H9 (cell line): ENCODE data around the gene ANKDD1A. TPM values are rescaled to one million over a fixed set of nuclear protein-coding genes. Genes with fewer than 3 reads are reported as not detected.

Source experiments
- DNase-seq: peaks from one replicate; pipeline ENCODE4 v3.0.0-alpha.2; 2017
- H2AFZ ChIP-seq: one replicate; pipeline ENCODE4 v1.6.1; 2013; ENCODE audit warnings: mild to moderate bottlenecking, low read length, control low read depth, moderate library complexity
- H2AK5ac ChIP-seq: 2 replicates; pipeline ENCODE4 v1.6.1; 2013; ENCODE audit warnings: low read length, control low read depth, mixed read lengths; ENCODE audit not compliant: insufficient read length
- H2BK120ac ChIP-seq: one replicate; pipeline ENCODE4 v1.6.1; 2013; ENCODE audit warnings: low read depth, mild to moderate bottlenecking, low read length, control low read depth, inconsistent platforms; ENCODE audit not compliant: poor library complexity, severe bottlenecking
- H2BK12ac ChIP-seq: 2 replicates; pipeline ENCODE4 v1.6.1; 2013; ENCODE audit warnings: low read length, control low read depth, mixed read lengths, low read depth; ENCODE audit not compliant: insufficient read length
- H2BK15ac ChIP-seq: 2 replicates; pipeline ENCODE4 v1.6.1; 2013; ENCODE audit warnings: low read depth, low read length, control low read depth
- H2BK20ac ChIP-seq: one replicate; pipeline ENCODE4 v1.6.1; 2013; ENCODE audit warnings: low read depth, mild to moderate bottlenecking, low read length, control low read depth, inconsistent platforms; ENCODE audit not compliant: poor library complexity, severe bottlenecking
- H2BK5ac ChIP-seq: 2 replicates; pipeline ENCODE4 v1.6.1; 2013; ENCODE audit warnings: low read length, control low read depth, mixed read lengths; ENCODE audit not compliant: insufficient read length
- H3K14ac ChIP-seq: 2 replicates; pipeline ENCODE4 v1.6.1; 2013; ENCODE audit warnings: low read length, control low read depth; ENCODE audit not compliant: insufficient read depth
- H3K18ac ChIP-seq: 2 replicates; pipeline ENCODE4 v1.6.1; 2013; ENCODE audit warnings: low read depth, mild to moderate bottlenecking, mixed read lengths, low read length, control low read depth; ENCODE audit not compliant: insufficient read length
- H3K23ac ChIP-seq: 2 replicates; pipeline ENCODE4 v1.6.1; 2013; ENCODE audit warnings: low read length, control low read depth, mixed read lengths, low read depth; ENCODE audit not compliant: insufficient read length
- H3K23me2 ChIP-seq: 2 replicates; pipeline ENCODE4 v1.6.1; 2013; ENCODE audit warnings: low read depth, mild to moderate bottlenecking, mixed read lengths, low read length, control low read depth; ENCODE audit not compliant: insufficient read length, poor library complexity, severe bottlenecking
- H3K27ac ChIP-seq: 2 replicates; pipeline ENCODE4 v1.5.1; 2013; ENCODE audit warnings: low read length, control low read depth, mixed read lengths, low read depth; ENCODE audit not compliant: insufficient read length
- H3K27me3 ChIP-seq: 2 replicates; pipeline ENCODE4 v1.6.1; 2013; ENCODE audit warnings: low read length, control low read depth, inconsistent platforms; ENCODE audit not compliant: insufficient read depth
- H3K4ac ChIP-seq: 2 replicates; pipeline ENCODE4 v1.6.1; 2013; ENCODE audit warnings: low read depth, mild to moderate bottlenecking, control low read depth, inconsistent platforms, low read length, moderate library complexity
- H3K4me1 ChIP-seq: 2 replicates; pipeline ENCODE4 v1.6.1; 2013; ENCODE audit warnings: low read length, control low read depth, inconsistent platforms; ENCODE audit not compliant: insufficient read depth
- H3K4me2 ChIP-seq: 2 replicates; pipeline ENCODE4 v1.6.1; 2013; ENCODE audit warnings: low read length, control low read depth, mixed read lengths; ENCODE audit not compliant: insufficient read length, insufficient read depth
- H3K56ac ChIP-seq: 2 replicates; pipeline ENCODE4 v1.6.1; 2013; ENCODE audit warnings: low read depth, mild to moderate bottlenecking, mixed read lengths, low read length, control low read depth; ENCODE audit not compliant: insufficient read length
- H3K79me1 ChIP-seq: 2 replicates; pipeline ENCODE4 v1.6.1; 2013; ENCODE audit warnings: low read depth, mild to moderate bottlenecking, moderate library complexity, low read length, control low read depth, inconsistent platforms; ENCODE audit not compliant: insufficient read depth, poor library complexity, severe bottlenecking
- H3K79me2 ChIP-seq: 2 replicates; pipeline ENCODE4 v1.6.1; 2013; ENCODE audit warnings: low read length, control low read depth, inconsistent platforms; ENCODE audit not compliant: insufficient read depth
- H3K9ac ChIP-seq: 2 replicates; pipeline ENCODE4 v1.6.1; 2013; ENCODE audit warnings: low read length, control low read depth, mixed read lengths; ENCODE audit not compliant: insufficient read length; ENCODE audit errors: extremely low read depth
- H3K9me3 ChIP-seq: one replicate; pipeline ENCODE4 v1.6.1; 2013; ENCODE audit warnings: low read depth, low read length, inconsistent platforms; ENCODE audit not compliant: control insufficient read depth
- H3T11ph ChIP-seq: one replicate; pipeline ENCODE4 v1.6.1; 2013; ENCODE audit warnings: mild to moderate bottlenecking, low read length, control low read depth, inconsistent platforms
- H4K20me1 ChIP-seq: one replicate; pipeline ENCODE4 v1.6.1; 2013; ENCODE audit not compliant: control insufficient read depth, insufficient read length, insufficient read depth
- H4K5ac ChIP-seq: 2 replicates; pipeline ENCODE4 v1.6.1; 2013; ENCODE audit warnings: low read depth, mild to moderate bottlenecking, mixed read lengths, low read length, control low read depth; ENCODE audit not compliant: insufficient read length
- H4K8ac ChIP-seq: replicated peaks from 2 replicates; pipeline ENCODE4 v1.6.1; 2013; ENCODE audit warnings: low read length, control low read depth, mixed read lengths, low read depth; ENCODE audit not compliant: insufficient read length
- H4K91ac ChIP-seq: 2 replicates; pipeline ENCODE4 v1.6.1; 2013; ENCODE audit warnings: low read depth, mild to moderate bottlenecking, moderate library complexity, mixed read lengths, low read length, control low read depth; ENCODE audit not compliant: insufficient read length
- H3K27ac Mint-ChIP-seq, 3 experiments: 2 replicates in 2 of 3; 3 replicates in 1 of 3; pipeline ENCODE4 v1.8.0; 2020 to 2021; ENCODE audit warnings: mixed read lengths in 3 of 3, mild to moderate bottlenecking in 1 of 3, moderate library complexity in 1 of 3
- H3K27me3 Mint-ChIP-seq: 2 replicates; pipeline ENCODE4 v1.8.0; 2021; ENCODE audit warnings: low read depth, mild to moderate bottlenecking, moderate library complexity, mixed read lengths
- H3K36me3 Mint-ChIP-seq, 3 experiments: 2 replicates in 2 of 3; 3 replicates in 1 of 3; pipeline ENCODE4 v1.8.0; 2020 to 2021; ENCODE audit warnings: low read depth in 3 of 3, mixed read lengths in 3 of 3; ENCODE audit not compliant: insufficient read depth in 1 of 3
- H3K4me1 Mint-ChIP-seq, 2 experiments: 2 replicates each; pipeline ENCODE4 v1.8.0; 2020; ENCODE audit warnings: mixed read lengths in 2 of 2
- H3K4me3 Mint-ChIP-seq, 2 experiments: 2 replicates in 1 of 2; 3 replicates in 1 of 2; pipeline ENCODE4 v1.8.0; 2020 to 2021; ENCODE audit warnings: mild to moderate bottlenecking in 2 of 2, mixed read lengths in 2 of 2, moderate library complexity in 1 of 2
- H3K9me3 Mint-ChIP-seq, 2 experiments: 2 replicates in 1 of 2; 3 replicates in 1 of 2; pipeline ENCODE4 v1.8.0; 2020; ENCODE audit warnings: mild to moderate bottlenecking in 2 of 2, mixed read lengths in 2 of 2, moderate library complexity in 1 of 2
- CTCF ChIP-seq: fragments of 200-600 bp; sonication (generic); conservative IDR thresholded peaks from 3 replicates; pipeline ENCODE4 v1.8.0; 2021; ENCODE audit warnings: antibody characterized with exemption, mild to moderate bottlenecking
- WGBS: extraction: QIAGEN DNeasy Blood & Tissue Kit; methylation state at CpG from one replicate; pipeline ENCODE4 v1.1.7; 2013; ENCODE audit warnings: missing lambda C conversion rate, low lambda C conversion rate, mixed read lengths; ENCODE audit not compliant: insufficient read length; ENCODE audit errors: extremely low coverage; 5-methylcytosine and 5-hydroxymethylcytosine counted together
- total RNA-seq: library from RNA; stranded (reverse); gene quantifications from 2 replicates; pipeline ENCODE4 v1.2.1, GENCODE V29; 2021

ANKDD1A gene
- total RNA-seq, 1 experiment from 2014 or later = 3.7 TPM

GRCh38 chr15:64960153-64960552, 48.5 kb downstream of the ANKDD1A start:
- H2BK20ac ChIP-seq = no peak overlapping the region
- H4K91ac ChIP-seq = no peak overlapping the region
- H3K4ac ChIP-seq = no peak overlapping the region
- no peak for TF ChIP-seq CTCF
- no peaks in the 10 kb centered on the region for H3K23me2 ChIP-seq
- H3K14ac ChIP-seq = no peak overlapping the region
- no peaks in the 10 kb centered on the region for H3K4me1 ChIP-seq
- Mint-ChIP-seq H3K4me1 (no peaks in the 10 kb centered on the region), H3K9me3 (peaks cover under 1 to 2% of the 10 kb centered on the region in 2 experiments; a peak in 2 of 5 replicates), H3K36me3 (peaks cover 27 to 77% (median 70%) of the 10 kb centered on the region in 3 experiments), H3K27ac (no peak overlapping the region; a peak in 1 of 7 replicates), H3K4me3 (no peak overlapping the region), H3K27me3 (no peaks in the 10 kb centered on the region)
- no peaks in the 10 kb centered on the region for H4K20me1 ChIP-seq
- H4K8ac ChIP-seq = no peak overlapping the region
- H3K79me1 ChIP-seq = no peaks in the 10 kb centered on the region
- H2BK15ac ChIP-seq = no peak overlapping the region
- no CpG with 5 or more reads among the region's 6 CpGs for WGBS
- no peak overlapping the region for H3K4me2 ChIP-seq
- no peak overlapping the region for H3K9ac ChIP-seq
- H2BK120ac ChIP-seq = no peak overlapping the region
- H3T11ph ChIP-seq = no peak overlapping the region
- no peak overlapping the region for H3K18ac ChIP-seq
- no peaks in the 10 kb centered on the region for H3K27me3 ChIP-seq
- H2AK5ac ChIP-seq = no peak overlapping the region
- no peak overlapping the region for H3K23ac ChIP-seq
- H3K27ac ChIP-seq = no peak overlapping the region
- no peaks in the 10 kb centered on the region for H3K79me2 ChIP-seq
- no peak overlapping the region for H2AFZ ChIP-seq
- H2BK5ac ChIP-seq = no peak overlapping the region
- H2BK12ac ChIP-seq = no peak overlapping the region
- no peak overlapping the region for H4K5ac ChIP-seq
- no peaks in the 10 kb centered on the region for H3K9me3 ChIP-seq
- no peak for DNase-seq
- no peak overlapping the region for H3K56ac ChIP-seq
